Spleen (tissue), 11 donors: ENCODE data around the gene YWHAG. TPM values are rescaled to one million over a fixed set of nuclear protein-coding genes. Genes with fewer than 3 reads are reported as not detected.
"Not testable (repeated sequence)": the region's sequence is repeated elsewhere in the genome, so short reads cannot be mapped to it uniquely, and the experiment has no call there.

Experiments used
- DNase-seq: peaks from one replicate; pipeline ENCODE4 v3.0.0-alpha.2; 2020
- H3K27ac ChIP-seq, 8 donors: fragments of 200-600 bp; sonication (generic) in 7 of 8; 1 replicate in 4 of 8; 2 replicates in 4 of 8; pipeline versions ENCODE4 v1.5.0 to v1.8.0; 2016 to 2021; ENCODE audit warnings: inconsistent platforms in 4 of 8, mild to moderate bottlenecking in 4 of 8, moderate library complexity in 1 of 8
- H3K27me3 ChIP-seq, 7 donors: fragments of 200-600 bp; sonication (generic) in 6 of 7; replicated peaks in 1 of 7; 1 replicate in 4 of 7; 2 replicates in 3 of 7; pipeline versions ENCODE4 v1.5.0 to v1.8.0; 2016 to 2021; ENCODE audit warnings: inconsistent platforms in 3 of 7, mild to moderate bottlenecking in 1 of 7
- H3K36me3 ChIP-seq, 6 donors: fragments of 200-600 bp; sonication (generic) in 5 of 6; 1 replicate in 4 of 6; 2 replicates in 2 of 6; pipeline versions ENCODE4 v1.5.0 to v1.8.0; 2016 to 2021; ENCODE audit warnings: inconsistent platforms in 2 of 6
- H3K4me1 ChIP-seq, 6 donors: fragments of 200-600 bp; sonication (generic) in 5 of 6; 1 replicate in 3 of 6; 2 replicates in 3 of 6; pipeline versions ENCODE4 v1.5.0 to v1.8.0; 2016 to 2021; ENCODE audit warnings: inconsistent platforms in 3 of 6
- H3K4me3 ChIP-seq, 8 donors: fragments of 200-600 bp; sonication (generic) in 7 of 8; 1 replicate in 4 of 8; 2 replicates in 4 of 8; pipeline versions ENCODE4 v1.5.0 to v1.8.0; 2016 to 2021; ENCODE audit warnings: inconsistent platforms in 4 of 8, mild to moderate bottlenecking in 4 of 8, moderate library complexity in 2 of 8
- H3K9me3 ChIP-seq, 8 donors: fragments of 200-600 bp; sonication (generic) in 7 of 8; 1 replicate in 4 of 8; 2 replicates in 4 of 8; pipeline versions ENCODE4 v1.5.0 to v1.8.0; 2016 to 2021; ENCODE audit warnings: inconsistent platforms in 4 of 8
- CTCF ChIP-seq, 11 experiments: fragments of 200-600 bp in 7 of 11; fragments of 450-650 bp in 4 of 11; sonication (generic) in 4 of 11; IDR thresholded peaks in 8 of 11; conservative IDR thresholded peaks in 3 of 11; 1 replicate in 7 of 11; 2 replicates in 4 of 11; pipeline versions ENCODE4 v1.4.0 to v1.8.0; 2016 to 2021; ENCODE audit warnings: antibody characterized with exemption in 11 of 11, inconsistent platforms in 4 of 11, mild to moderate bottlenecking in 1 of 11
- POLR2A ChIP-seq, 3 donors: fragments of 450-650 bp; IDR thresholded peaks; one replicate each; pipeline ENCODE4 v1.5.1; 2017; ENCODE audit warnings: antibody characterized with exemption in 3 of 3, mild to moderate bottlenecking in 1 of 3
- POLR2AphosphoS5 ChIP-seq, 3 donors: sonication (generic); formaldehyde crosslinking; IDR thresholded peaks; one replicate each; pipeline ENCODE4 v1.5.1; 2017; ENCODE audit warnings: antibody characterized with exemption in 3 of 3
- WGBS, 5 donors: extraction: QIAGEN DNeasy Blood & Tissue Kit in 3 of 5; methylation state at CpG; one replicate each; pipeline versions ENCODE4 v1.1.5 to v1.1.7; 2013 to 2018; 5-methylcytosine and 5-hydroxymethylcytosine counted together
- intact Hi-C: fragments of 100-400 bp; cut with DNase I; formaldehyde crosslinking; loops from one replicate; pipeline ENCODE4 v1.15.0; 2023; ENCODE audit warnings: low total_unique reads
- polyA plus RNA-seq, 3 donors: library from polyadenylated mRNA; stranded (reverse); fragments of 200-250 nt; gene quantifications; one replicate each; pipeline ENCODE4 v1.2.1, GENCODE V29; 2013
- total RNA-seq, 7 donors: library from RNA; depleted of rRNA in 3 of 7; stranded (reverse); fragments of >200 nt in 3 of 7; fragmentation: NEBNext Ultra II Directional in 4 of 7; extraction: Animal tissue kit (Norgen Biotek cat#: 25700) in 4 of 7; gene quantifications; one replicate each; pipeline versions ENCODE4 v1.1.0 to v1.2.1, GENCODE V29; 2016 to 2021
- donor health status: healthy with polysubstance abuse.
- donor health status: DM: no; HTN: no; CAD: no; lungs with moderate emphysema.
- donor health status: DM: no; HTN: no; CAD: no.
- donor health status: Bipolar disorder and iron deficiency.
- donor health status: healthy.
- donor health status: DM: no; HTN: no; CAD: no.
- donor health status: DM: yes; HTN: yes; CAD: no.

The YWHAG gene
- total and polyA plus RNA-seq, 10 donors, result 19.7 to 108 (median 70.4) TPM

- H3K9me3 ChIP-seq, result no peaks in the 10 kb centered on the region
- no peak for TF ChIP-seq CTCF (IDR thresholded peaks at IDR 0.05 in 8 of 11, conservative IDR thresholded peaks at IDR 0.05 in 3 of 11)
- no peak for TF ChIP-seq POLR2A (IDR thresholded peaks at IDR 0.05)
- TF ChIP-seq POLR2AphosphoS5 (IDR thresholded peaks at IDR 0.05), result no peak
- intact Hi-C loops, result no loop called here
- no peak overlapping the region for H3K27ac ChIP-seq
- 82 to 95% (median 94%) methylated on average over 8 of the region's 8 CpGs for WGBS, 5 donors
- DNase-seq, result peak; percentile 46
- H3K27me3 ChIP-seq, result no peaks in the 10 kb centered on the region
- peaks cover 5 to 38% (median 27%) of the 10 kb centered on the region in 6 donors for H3K4me1 ChIP-seq
- H3K4me3 ChIP-seq, result no peak overlapping the region
- H3K36me3 ChIP-seq, result no peaks in the 10 kb centered on the region
Observed at GRCh38 chr7:76368190-76368589, 9.4 kb upstream of the YWHAG start.

- no peaks in the 10 kb centered on the region for H3K27me3 ChIP-seq
- no peak for TF ChIP-seq POLR2A (IDR thresholded peaks at IDR 0.05)
- TF ChIP-seq POLR2AphosphoS5 (IDR thresholded peaks at IDR 0.05), result no peak
- no peak for TF ChIP-seq CTCF (IDR thresholded peaks at IDR 0.05 in 8 of 11, conservative IDR thresholded peaks at IDR 0.05 in 3 of 11)
- peak overlapping the region in 7 of 8 donors; percentile 51 to 86 (median 85) for H3K27ac ChIP-seq
- DNase-seq, result no peak
- WGBS, 5 donors, result 5 to 10% (median 9%) methylated on average over 4 of the region's 4 CpGs
- peaks cover 5 to 46% (median 37%) of the 10 kb centered on the region in 6 donors for H3K4me1 ChIP-seq
- H3K36me3 ChIP-seq, result no peaks in the 10 kb centered on the region
- no peaks in the 10 kb centered on the region for H3K9me3 ChIP-seq
- intact Hi-C loops, result no loop called here
- H3K4me3 ChIP-seq, result no peak overlapping the region
Observed at GRCh38 chr7:76364198-76364584, 5.4 kb upstream of the YWHAG start.

GRCh38 chr7:76363754-76364153 is 5.0 kb upstream of the YWHAG start:
- H3K9me3 ChIP-seq, H3K27me3 ChIP-seq, H3K4me3 ChIP-seq, H3K36me3 ChIP-seq, intact Hi-C loops, DNase-seq: not testable (repeated sequence)
- Histone ChIP-seq H3K4me1 (peaks cover 5 to 46% (median 37%) of the 10 kb centered on the region in 6 donors), H3K27ac (peak overlapping the region in 7 of 8 donors; percentile 51 to 86 (median 85))
- WGBS, 5 donors, result 59 to 67% (median 65%) methylated on average over 3 of the region's 3 CpGs

GRCh38 chr7:76359978-76360638 is 1.3 kb upstream of the YWHAG start:
- Histone ChIP-seq H3K4me3 (peak overlapping the region in 5 of 8 donors; percentile 90 to 100 (median 99)), H3K36me3 (peaks cover 0 to 19% (median 0%) of the 10 kb centered on the region in 6 donors), H3K27ac (peak overlapping the region; percentile 93 to 99 (median 98)), H3K9me3 (no peaks in the 10 kb centered on the region), H3K27me3 (no peaks in the 10 kb centered on the region), H3K4me1 (peaks cover 25 to 62% (median 52%) of the 10 kb centered on the region in 6 donors)
- DNase-seq, result no peak
- TF ChIP-seq CTCF (IDR thresholded peaks at IDR 0.05 in 8 of 11, conservative IDR thresholded peaks at IDR 0.05 in 3 of 11), result no peak
- TF ChIP-seq POLR2AphosphoS5 (IDR thresholded peaks at IDR 0.05), result no peak
- 74 to 87% (median 75%) methylated on average over 17 of the region's 17 CpGs for WGBS, 5 donors
- intact Hi-C loops, result loop anchor here (5.0 kb wide), 1 partner anchor 43 kb away; no protein-coding TSS in a partner anchor
